ENCODE results near the gene ZCRB1.
A peak's percentile ranks its signal among the peaks of the same experiment; 100 is the strongest.

The ZCRB1 gene

DNA sequence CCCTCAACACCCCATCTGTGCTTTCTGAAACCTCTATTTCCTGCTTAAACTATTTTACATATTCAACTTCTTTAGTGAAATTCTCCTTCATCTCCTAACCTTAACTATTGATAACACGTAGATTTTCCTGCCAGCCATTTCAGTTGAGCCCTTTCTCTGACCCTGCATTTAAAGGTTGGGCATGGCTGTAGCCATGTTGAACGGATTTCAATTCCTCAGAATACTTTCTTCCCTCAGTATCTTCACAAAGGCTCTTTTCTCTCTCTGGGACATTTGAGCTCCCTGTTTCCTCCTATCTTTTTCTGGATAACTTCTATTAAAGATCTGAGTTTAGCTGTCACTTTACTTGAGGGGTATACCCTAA lies 1.3 kb upstream of the ZCRB1 start:
- DNase-seq = no peak

DNA sequence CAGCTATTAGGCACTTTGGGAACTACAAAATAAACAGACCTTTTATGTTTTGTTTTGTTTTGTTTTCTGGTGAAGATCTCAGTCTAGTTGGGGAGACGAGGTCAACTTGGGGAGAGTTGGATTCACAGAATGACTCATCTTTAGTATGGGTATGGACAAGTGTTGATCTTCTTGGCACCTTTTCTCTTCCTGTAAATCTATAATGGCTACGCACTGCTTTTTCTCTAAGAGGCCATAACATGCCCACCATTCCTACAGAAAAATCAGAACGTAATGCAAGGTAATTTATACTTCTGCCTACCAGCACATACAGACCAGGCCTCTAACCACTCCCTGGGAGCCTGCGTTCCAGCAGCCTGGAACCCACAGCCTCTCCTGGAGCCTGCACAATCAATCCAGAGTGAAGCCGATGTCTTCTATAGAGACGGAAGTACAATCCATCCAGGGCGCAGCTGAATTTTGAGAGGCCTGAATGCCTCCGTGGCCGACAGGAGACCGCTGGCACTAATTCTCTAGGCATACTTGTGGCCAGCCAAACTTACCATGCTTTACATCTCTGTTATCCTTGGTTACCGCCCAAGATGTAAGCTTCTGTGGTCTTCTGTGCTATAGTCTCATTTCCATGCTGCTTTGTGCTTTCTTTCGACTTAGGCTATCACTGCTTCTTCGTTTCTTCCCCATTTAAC lies 790 bp upstream of the ZCRB1 start:
- DNase-seq = no peak

DNA sequence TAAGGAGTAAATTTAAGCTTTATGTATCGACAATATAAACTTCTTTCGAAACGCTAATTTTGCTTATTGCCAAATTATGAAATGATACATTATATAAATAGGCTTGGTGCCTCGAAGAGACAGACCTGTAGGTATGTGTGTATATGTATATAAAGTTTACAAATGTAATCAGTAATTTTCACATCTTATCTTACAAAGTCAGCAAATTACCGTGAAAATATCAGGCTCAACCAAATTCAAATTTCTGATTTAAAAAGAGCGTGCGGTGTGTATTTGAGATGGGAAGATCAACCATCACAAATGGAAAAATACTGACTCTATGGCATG lies 605 bp downstream of the ZCRB1 start:
- DNase-seq = no peak

DNA sequence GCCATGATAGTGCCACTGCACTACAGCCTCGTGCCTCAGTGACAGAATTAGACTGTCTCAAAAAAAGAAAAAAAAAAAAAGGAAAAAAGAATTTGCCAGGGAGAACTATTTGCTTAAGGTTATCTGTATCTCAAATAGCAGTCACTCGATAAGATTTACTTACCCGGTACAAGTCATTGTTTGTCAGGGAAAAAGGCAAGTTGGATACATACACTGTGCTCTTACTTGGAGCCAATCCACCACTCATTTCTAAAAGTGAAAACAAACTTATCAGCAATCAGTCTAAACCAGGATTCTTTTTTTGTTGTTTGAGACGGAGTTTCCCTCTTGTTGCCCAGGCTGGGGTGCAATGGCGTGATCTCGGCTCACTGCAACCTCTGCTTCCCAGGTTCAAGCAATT lies 2.0 kb downstream of the ZCRB1 start:
- no peak for DNase-seq

DNA sequence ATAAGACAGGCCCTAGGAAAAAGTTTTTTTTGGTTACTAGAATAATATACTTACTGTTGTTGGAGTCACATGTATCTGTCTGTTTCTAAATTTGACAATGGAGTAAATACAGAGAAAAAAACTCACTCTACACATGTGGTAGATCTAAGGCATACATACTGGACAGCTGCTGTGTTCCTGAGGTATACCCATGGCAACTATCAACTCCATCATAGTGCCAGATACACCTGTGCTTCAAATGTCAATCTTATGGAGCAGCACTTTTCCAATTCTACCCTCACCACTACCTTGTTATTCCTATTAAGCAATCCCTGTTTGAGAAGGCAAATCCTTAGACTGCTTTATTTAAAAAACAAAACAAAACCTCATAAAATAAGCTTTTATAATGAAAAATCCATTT lies 3.3 kb downstream of the ZCRB1 start:
- DNase-seq = no peak

DNA sequence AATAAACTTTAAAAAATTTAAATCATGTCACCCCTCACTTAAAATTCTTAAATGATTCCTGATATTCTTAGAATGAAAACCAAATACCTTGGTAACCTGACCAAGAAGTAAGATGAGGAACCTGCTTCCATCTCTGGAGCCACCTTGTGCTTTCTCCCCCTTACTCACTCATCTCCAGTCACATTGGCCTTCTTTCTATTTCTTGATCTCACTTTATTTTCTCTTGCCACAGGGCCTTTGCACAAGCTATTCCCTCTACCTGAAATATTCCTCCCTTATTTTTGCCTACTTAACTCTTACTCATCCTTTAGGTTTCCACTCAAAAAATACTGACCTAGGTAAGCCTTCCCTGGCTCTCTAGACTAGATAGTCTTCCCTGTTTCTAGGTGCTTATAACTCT lies 5.1 kb downstream of the ZCRB1 start:
- no peak for DNase-seq

DNA sequence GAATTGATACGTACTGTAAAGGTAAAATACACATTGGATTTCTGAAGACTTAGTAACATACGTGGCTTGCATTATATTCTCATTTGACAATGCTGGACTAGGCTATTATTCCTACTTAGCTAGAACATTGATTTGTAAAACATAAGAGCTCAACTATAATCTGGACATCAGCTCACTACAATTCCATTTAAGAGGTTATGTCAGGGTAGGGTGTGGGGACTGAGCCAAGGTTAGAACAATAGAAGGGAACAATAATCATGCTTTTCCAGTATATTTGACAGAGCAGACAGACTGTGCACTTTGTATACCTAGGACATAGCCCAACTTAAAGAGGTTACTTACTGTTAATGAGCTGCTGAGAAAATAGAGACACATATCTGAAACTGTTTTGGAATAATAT lies 10.8 kb downstream of the ZCRB1 start:
- no peak for DNase-seq

DNA sequence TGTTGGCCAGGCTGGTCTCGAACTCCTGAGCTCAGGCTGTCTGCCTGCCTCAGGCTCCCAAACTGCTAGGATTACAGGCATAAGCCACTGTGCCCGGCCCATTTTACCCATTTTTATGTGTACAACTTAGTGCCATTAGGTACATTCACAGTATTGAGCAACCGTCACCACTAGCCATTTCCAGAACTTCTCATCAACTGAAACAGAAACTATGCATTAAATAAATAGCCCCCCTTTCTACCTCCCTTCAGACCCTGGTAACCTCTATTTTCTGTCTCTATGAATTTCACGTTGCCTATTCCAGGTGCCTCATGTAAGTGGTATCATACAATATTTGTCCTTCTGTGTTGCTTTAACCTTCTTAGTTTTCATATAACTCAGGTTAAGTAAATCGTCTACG lies 15.9 kb downstream of the ZCRB1 start:
- DNase-seq = no peak

DNA sequence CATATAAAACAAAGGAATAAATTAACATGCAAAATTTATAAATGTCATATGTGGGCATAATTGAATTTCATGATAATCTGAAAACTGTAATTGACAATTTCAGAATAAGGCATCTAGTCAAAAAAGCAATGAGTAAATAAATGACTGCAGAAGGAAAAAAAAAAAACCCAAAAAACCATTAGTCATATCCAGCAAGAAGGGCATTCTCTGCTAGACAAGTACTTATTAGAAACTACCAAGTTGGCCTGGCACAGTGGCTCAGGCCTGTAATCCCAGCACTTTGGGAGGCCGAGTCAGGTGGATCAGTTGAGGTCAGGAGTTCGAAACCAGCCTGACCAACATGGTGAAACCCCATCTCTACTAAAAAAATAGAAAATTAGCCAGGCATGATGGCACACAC lies 17.5 kb downstream of the ZCRB1 start:
- no peak for DNase-seq

DNA sequence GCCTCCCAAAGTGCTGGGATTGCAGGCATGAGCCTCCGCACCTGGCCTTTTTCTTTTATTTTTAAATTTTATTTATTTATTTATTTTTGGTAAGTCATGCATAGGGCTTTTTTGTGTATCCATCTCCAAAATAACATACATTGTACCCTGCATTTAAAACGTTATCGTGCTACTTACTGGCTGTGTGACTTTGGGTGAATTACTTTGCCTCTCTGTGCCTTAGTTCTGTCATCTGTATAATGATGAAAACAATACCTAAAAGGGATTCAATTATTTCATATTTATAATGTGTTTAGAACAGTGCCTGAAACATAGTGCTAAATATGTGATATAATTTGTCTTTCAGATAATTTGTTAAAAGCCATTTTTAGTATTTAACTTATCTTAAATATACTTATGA lies 19.6 kb downstream of the ZCRB1 start:
- no peak for DNase-seq

DNA sequence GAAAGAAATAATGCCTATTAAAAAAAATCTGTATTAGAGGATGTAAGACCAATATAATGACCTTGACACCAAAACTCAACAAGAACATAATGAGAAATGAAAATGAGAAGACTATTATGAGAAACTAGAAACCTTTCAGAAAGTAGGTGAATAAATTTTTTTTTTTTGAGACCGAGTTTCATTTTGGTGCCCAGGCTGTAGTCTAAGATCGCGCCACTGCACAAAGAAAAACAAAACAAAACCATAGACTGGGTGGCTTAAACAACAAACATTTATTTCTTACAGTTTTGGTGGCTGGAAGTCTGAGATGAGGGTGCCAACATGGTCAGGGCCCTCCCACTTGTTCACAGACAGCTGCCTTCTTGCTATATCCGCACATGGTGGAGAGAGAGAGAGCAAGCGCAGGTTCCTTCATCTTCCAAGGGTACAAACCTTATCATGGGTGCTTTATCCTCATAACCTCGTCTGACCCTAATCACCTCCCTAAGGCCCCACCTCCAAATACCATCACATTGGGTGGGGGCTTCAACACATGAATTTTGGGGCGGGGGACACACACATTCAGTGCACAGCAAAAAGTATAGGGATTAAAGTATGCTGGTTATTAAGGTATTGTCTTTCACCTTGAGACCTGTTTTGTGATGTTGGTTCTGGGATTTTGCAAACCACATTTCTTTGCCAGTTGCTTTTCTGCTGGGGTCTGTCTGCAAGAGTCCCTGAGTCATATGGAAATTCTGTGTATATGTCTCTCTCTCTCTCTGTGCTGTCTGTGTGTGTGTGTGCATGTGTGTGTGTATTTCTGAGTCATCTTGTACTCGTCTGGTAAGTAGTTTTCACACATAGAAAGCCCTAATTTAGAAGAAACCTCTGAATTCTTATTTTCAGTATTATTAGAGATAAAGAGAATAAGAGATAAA lies 26.2 kb downstream of the ZCRB1 start:
- no peak for DNase-seq

DNA sequence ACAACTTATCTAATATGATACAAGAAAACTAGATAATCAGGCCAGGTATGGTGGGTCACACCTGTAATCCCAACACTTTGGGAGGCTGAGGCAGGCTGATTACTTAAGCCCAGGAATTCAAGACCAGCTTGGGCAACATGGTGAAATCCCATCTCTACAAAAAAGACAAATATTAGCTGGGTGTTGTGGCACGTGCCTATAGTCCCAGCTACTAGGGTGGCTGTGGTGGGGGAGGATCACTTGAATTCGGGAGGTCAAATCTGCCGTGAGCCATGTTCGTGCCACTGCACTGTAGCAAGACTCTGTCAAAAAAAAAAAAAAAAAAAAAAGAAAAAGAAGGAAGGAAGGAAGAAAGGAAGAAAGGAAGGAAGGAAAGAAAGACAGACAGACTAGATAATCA lies 27.0 kb downstream of the ZCRB1 start:
- no peak for DNase-seq

DNA sequence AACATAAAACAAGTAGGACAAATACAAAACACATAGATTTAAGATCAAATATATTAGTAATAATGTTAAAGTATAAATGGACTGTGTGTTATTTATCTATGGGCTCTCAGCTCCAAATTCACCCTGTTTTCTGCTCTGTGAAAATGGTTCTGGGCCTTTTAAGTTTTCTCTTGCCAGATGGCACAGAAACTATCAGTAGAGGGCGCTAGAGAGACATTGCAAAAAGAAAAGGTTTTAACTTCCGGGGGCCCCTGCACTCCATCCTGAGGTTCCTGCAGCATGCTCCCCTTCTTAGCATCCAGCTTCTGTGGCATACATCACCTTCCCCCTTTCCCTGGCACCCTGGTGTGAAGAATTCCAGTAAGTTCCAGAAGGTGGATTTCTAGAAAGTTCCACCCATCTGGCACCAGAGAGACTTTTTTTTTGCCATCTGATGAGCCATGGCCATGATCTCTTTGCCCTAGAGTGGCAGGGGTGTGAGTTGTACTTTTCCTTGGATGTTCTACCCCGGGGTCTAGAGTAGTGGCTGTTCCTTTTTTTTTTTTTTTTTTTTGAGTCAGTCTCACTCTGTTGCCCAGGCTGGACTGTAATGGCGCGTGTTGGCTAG lies 29.3 kb downstream of the ZCRB1 start:
- DNase-seq = no peak

DNA sequence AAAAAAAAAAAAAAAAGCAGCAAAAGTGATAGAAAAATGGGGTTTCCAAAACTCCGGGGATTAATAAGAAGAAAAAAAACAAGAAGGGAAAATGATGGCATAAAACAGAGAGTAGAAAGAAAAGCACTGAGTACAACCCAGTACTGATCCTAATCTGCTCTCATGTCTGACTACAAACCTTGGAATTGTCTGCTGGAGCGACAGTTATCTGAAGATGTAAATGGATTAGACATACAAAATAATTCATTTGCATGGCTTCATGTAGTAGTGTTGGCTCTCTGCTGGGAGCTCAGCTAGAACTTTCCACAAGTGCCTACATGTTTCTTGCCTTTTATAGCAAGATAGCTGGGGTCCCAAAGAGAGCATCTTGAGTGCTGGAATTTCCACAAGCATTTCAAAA lies 34.2 kb downstream of the ZCRB1 start:
- DNase-seq = no peak

DNA sequence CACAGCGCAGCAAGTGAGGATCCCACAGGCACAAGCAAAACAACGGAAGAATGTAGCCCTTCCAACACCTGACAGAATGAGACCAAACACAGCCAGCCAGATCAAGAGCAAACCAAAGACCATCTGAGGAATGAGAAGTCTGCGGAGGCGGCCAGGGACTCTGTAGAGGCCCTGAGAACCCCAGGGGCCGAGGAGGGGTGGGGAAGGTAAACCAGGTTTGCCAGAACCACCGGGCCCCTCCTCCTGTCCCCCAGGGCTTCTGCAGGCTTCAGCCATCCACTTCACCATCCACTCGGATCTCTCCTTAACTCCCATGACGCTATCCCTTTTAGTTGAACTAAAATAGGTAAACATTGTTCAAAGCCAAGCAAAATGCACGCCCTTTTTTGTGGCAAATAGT lies 37.4 kb downstream of the ZCRB1 start:
- no peak for DNase-seq

DNA sequence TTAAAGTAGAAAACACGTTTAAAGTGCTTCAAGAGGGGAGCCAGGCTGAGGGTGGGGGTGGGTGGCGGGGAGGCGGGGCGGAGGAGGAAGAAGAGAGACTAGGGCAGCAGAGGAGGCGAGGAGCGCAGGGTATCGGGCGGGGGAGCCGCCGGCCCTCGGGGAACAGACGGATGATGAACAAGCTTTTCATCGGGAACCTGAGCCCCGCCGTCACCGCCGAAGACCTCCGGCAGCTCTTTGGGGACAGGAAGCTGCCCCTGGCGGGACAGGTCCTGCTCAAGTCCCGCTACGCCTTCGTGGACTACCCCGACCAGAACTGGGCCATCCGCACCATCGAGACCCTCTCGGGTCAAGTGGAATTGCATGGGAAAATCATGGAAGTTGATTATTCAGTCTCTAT lies 39.2 kb downstream of the ZCRB1 start:
- no peak for DNase-seq

DNA sequence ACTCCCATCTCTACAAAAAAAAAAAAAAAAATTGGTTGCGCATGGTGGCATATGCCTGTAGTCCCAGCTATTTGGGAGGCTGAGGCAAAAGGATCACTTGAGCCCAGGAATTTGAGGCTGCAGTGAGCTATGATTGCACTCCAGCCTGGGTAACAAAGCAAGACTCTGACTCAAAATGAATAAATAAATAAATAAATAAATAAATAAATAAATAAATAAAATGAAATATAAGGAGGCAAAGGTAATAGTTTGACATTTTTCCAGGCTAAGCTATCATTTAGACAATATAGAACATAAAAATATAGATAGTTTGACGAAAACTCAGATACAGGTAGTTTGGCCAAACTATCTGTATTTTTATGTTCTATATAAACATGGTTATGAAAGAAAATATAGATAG lies 40.5 kb downstream of the ZCRB1 start:
- DNase-seq = no peak

DNA sequence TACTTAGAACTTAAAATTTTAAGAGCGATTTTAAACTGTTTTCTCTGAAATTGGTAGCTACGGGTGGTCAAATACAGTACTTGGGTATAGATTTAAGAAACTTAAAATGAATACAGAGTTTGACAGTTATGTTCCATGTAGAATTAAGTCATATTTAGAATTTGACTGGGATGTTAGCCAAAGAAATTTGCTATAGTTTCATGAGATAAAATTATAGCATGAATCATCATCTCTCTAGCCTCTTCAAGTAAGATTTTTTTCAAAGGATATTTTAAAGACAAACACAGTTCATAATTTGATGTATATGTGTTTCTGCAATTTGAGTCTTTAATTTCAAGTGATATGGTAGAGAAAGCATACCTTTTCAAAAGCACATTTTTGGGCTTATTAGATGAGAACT lies 41.0 kb downstream of the ZCRB1 start:
- no peak for DNase-seq

DNA sequence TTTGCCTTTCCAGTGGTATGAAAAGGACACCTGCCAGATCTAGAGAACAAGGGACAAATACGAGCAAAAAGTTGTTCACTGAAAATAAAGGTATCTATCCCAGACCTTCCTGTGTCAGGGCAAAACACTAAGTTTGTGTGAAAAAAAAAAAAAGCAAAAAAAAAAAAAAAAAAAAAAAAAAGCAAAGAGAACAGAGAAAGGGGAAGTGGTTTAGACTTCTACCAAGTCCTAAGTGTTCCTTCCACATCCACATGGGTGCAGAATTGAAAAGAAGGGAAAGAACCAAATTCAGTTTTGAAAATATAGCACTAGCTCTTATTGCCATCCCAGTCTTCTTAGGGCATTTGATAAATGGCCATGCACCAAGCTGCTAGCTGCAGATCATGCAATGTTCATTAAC lies 41.7 kb downstream of the ZCRB1 start:
- DNase-seq = no peak

DNA sequence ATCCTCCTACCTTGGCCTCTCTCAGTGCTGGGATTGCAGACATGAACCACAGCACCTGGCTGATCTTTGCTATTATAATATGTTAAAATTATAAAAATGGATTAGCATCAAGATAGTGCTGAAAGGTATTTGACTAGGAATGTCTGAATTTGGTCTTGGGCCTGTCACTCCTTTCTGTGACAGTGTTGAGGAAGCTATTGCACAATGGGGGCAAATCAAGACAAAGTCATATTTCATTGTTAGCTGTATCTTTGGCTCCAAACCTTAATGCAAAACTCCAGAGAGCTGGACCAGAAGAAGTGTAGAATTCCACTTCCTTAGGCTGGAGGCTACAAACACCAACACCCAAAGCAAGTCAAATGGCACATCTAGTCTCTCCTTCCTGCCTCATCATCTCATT lies 42.2 kb downstream of the ZCRB1 start:
- no peak for DNase-seq

DNA sequence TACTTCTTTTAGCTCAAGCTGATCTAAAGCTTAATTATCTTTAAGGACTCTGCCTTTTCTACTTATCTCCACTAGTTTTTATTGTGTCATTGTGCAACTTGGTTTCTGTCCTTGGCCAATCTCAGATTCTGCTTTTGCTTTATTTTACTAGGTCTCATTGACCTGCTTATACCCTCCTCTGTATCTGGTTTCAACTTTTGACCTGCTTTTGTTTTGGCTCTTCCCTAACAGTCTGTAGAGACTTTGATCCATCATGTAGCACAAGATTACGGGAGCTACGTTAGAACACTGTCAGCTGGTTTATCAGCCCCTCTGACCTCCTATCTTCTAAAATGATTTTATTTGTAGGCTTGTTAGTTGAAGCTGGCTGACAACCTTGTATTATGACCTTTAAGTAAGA lies 43.6 kb downstream of the ZCRB1 start:
- DNase-seq = no peak

DNA sequence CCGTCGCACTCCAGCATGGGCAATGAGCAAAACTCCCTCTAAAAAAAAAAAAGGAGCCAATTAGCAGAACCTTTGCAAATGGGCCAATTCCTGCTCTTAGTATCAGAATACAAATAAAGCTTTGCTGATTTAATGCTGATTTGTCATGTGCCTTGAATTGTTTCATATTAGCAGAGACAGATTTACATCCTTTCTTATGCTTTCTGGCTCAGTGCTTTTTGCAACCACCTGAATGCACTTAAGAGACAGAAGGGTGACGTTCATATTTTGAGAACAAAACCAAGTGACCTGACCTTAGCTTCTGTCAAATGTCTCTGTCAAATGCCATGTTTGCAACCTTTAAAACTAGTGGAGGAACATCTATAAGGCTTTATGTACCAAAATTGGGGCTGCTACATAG lies 44.0 kb downstream of the ZCRB1 start:
- no peak for DNase-seq

DNA sequence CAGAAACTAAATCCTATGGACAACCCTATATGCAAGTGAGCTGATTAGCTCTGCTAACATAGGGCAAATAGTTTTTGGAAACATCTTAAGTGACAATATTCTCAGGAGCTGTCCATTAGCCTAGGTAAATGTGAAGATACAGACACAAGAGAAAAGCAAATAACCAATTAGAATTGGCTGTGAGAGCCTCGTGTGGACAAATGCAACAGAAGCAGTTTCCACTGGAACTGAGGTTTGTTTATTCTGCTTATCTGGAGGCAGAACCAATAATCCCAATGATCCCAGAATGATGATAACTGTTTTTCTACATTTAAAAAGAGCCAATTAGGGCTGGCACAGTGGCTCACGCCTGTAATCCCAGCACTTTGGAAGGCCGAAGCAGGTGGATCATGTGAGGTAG lies 44.6 kb downstream of the ZCRB1 start:
- DNase-seq = peak; percentile 40

DNA sequence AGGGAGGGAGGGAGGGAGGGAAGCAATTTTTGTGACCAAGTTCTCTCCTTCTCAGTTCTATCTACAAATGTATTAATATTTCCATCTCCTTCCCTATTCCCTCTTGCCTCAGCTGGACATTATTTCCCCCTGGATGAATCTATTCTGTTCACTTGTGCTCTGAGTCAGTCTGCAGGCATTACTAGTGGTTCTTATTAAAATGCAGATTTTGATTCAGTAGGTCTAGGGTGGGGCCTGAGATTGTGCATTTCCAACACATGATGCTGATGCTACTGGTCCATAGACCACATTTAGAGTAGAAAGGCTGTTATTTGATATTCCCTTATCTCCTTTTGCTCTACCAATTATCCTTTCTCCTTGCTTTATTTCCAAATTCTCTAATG lies 47.8 kb downstream of the ZCRB1 start:
- no peak for DNase-seq

All from NCI-H774 (cell line).